GM15510 (cell line): Measurements from ENCODE around the gene DPYD.
A peak's percentile ranks its signal among the peaks of the same experiment; 100 is the strongest.

Experiments used
- POLR2A ChIP-seq: IDR thresholded peaks from 3 replicates; pipeline ENCODE4 v1.6.1; 2011; ENCODE audit warnings: borderline replicate concordance; ENCODE audit not compliant: insufficient read length; ENCODE audit errors: extremely low read depth

DPYD gene

DNA sequence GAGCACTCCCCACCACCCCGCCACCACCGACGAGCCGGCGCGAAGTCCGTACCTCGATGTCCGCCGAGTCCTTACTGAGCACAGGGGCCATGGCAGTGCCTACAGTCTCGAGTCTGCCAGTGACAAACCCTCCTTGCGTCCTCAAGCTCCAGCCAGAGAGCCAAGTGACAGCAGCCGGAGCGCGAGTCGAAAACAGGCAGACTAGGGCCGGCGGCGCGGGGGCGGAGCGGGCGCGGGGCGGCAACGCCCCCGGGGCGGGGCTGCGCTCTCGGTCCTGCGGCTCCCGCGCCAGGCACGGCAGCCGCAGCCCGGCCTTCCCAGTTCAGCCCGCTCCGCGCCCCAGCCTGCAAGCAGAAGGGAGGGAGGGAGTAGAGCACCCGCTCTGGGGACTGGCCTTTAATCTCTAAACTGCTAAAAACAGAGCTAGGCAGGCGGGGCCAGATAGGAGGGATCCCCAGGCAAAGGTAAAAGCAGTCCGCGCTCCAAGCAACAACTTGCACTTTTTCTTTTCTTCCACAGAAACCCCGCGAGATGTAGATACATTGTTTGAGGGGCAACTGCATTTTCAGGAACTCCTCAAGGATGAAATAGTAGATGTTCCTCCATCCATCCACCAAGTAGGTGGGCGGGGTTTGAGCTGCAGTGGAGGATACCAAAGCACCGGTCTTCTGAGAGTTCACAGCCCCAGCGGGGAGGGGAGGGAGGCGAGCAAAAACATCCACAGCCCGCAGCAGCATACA is at the start of gene DPYD:
TSS of gene DPYD (minus strand) at position 203 of the 740 bp plus-strand sequence. CDS start at position 91, 112 bp downstream.
- peak; percentile 66 for TF ChIP-seq POLR2A

DNA sequence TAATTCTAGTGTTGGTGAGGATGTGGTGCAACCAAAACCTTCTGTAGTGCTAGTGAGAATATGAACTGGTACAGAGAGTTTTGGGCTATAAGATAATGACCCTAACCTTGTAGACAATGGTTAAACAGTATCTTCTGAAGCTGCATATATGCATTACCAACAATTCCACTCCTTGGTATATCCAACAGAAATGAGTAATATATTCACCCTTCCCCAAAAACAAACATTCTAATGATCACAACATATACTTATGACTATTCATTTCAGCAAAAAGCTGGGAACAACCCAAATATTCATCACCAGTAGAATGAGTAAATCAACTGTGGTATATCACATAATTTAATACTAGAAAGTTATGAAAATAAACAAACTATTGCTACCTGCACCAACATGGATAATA is 39.6 kb upstream of the DPYD start:
- no peak for TF ChIP-seq POLR2A

DNA sequence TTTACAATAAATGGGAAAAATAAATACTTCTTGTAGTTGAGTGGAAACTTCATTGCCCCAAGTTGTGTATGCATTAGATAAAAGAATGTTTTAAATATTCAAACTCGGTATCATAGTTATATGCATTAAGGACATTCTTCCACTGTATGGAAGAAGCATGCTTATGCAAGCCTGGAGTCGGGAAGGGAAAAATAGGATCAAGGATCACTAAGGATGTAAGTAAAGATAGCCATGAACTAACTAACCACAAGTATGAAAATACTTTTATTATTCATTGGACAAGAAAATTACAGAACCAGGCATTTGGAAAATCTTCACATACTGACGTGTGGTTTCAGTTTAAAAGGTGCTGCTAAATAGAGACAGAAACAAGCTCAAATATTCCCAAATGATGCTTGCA is 26.9 kb upstream of the DPYD start:
- no peak for TF ChIP-seq POLR2A

DNA sequence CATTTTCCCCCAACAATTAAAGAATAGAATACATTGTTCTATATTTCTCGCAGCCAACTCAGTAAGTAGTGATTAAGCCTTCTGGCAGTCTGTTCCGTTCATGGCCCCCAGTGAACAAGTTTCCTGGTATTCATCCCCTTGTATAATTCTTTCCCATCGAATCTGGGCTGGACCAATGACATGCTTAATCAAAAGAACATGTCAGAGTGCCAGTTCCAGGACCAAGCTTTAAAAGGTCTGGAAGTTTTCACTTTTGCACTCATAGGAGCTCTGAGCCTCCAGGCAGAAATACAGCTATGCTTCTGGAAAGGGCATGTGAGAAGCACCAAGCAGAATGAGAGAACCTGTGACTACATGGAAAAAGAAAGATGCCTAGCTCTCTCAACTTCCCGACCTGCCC is 22.5 kb upstream of the DPYD start:
- TF ChIP-seq POLR2A: no peak

DNA sequence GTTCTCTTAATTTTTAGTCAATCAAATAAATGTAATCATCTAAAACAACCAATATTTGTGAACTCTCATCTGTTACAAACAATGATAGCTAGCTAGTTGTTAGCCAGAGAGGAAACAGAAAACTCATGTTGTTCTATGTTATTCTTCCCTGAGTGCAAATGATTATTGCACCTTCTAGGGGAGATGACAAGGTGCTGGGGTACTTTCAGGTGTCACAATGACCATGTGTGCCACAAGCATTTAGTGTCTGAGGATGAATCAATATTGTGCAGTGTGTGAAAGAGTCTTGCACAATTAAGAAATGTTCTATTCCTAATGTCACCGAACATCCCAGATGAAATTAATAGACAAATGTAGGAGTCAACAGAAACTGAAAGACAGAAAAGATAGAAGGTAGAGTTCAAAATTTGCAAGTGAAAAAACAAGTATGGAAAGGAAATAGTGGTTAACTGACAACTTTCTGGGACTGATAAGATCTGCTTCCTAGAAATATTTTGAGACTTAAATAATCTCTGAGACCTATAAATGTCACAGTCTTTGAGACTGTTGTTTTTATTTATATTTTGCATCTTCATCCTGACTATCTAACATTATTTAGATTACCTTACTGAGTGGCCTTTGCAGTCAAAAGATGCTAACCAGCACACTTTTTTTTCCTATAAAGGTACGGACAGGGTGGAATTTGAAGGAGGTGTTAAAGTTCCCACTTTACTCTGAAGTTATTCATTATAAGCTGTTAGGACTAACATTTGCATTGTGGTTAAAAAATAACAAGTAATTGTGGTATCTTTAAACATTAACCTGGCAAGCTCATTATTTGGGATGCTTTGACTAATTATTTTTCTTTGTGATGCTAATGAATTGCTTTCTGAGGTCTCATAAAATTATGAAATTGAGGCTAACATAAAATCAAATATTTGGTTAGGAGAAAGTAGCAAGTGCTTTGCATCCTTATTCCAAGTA is 21.6 kb upstream of the DPYD start:
- TF ChIP-seq POLR2A: no peak

DNA sequence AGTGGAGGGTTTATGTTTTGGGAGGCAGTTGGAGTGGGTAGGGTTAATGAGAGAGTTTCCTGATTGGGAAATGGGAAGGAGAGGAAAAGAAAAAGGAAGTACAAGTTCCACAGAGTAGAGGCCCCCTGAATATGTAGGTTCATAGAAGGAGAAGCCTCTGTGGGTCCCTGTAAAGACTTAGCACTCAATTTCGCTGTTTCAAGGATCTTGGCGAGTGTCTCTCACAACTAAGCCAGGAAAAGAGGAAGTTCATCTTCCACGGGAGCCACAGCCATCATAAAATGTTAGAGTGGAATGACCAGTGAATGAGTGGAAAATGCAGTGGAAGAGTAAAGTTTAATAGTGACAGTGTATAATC is 17.4 kb upstream of the DPYD start:
- no peak for TF ChIP-seq POLR2A

DNA sequence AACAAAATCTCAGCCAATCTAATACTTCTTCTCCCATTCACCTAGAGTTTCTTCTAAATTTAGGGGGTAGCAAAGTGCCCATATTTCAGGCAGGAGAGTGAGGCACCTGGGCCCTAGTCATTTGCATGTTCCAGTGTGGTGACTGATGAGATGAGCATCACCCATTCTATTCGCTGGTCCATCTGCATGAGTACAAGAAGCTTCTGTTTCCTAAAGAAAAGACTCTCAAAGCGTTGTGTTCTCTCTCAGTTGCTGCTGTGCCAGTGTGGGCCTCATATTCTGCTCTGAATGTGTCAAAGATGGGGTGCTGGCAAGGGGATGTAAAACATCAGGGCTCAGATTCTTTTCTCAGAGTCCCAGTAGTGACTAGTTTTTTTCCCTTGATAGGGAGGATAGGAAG is 16.1 kb upstream of the DPYD start:
- no peak for TF ChIP-seq POLR2A

DNA sequence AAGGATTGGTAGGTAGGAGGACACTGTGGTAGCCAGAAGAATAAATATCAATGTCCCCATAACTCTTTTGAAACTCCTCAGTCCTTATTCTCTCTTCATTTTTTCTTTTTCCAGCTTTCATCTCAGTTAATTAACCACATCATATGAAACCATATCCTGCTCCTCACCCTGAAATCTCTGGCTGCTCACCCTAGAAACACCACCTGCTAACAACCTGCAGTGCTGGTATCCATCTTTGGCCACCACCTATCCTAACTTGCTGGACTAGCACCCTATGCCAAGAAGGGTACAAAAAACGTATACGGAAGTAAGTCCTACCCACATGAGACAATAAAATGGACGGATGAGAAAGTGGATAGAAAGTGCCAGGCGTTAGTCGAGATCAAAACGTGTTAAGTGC is 13.7 kb upstream of the DPYD start:
- TF ChIP-seq POLR2A: no peak

DNA sequence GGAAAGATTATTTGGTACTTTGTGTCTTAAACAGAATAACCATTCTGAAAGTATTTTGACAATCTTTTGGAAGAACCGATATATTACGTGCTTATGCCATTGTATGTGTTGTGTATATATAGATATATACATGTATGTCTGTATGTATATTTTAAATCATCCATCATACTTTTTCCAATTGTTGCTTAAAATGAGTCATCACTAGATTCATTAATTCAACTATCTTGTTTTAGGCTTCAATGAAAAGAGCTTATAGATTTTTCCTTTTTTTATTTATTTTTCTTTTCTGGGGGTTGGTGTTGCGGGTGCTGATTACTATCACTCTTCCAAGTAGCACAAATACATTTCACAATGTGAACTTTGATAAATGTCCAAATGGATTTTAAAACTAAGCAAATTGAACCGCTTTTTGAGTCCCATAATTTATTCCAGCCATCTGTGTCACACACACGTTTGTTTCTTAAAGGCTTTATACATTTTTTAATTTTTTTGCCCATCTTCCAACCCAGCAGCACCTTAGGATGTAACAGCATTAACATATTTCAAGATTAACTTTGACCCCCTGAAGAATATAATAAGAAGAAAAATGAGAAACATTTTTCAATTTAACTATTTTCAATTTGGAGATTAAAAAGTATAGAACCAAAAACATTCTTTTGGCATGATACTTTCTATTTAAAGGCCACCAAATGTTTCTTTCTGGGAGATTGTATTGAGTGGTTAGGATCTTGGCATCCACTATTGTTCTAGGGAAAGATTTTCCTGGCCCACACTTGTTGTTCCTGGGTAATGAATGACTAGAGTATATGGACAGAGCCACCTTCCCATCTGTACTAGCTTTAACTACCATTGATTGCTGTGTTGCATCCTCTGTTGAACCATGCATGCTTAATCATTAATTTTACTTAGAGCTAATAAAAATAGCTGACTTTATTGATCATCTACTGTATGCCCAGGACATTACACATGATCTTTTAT is 9.3 kb upstream of the DPYD start:
- no peak for TF ChIP-seq POLR2A

DNA sequence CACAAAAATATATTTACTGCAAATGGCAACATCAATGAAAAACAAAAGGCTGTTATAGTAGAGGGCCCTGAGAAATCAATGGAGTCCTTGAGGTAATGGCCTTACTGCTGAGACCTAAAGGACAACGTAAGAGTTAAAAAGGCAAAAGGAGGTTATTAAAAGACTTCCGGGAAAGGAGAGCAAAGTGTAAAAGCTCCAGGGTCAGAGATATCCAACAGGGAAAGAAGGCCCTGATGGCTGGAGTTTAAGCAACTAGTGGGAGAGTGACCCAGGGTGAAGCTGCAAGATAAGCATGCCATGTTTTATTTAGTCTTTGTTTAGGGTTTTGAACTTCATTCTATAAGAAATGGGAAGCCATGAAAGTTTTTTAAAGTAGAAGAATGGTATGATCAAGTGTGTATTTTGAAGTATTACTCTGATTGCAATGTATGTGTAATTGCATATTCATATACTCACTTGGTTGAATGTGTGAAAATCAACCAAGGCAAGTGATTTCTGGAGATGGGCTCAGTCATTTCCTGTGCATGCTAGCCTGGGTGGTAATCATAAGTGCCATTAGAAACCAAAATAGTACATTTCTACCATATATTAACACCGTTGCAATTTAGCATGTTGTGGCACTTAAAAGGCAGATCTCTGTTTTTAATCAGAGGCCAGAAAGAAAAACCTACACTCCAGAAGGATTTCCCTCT is 5.3 kb upstream of the DPYD start:
- no peak for TF ChIP-seq POLR2A

DNA sequence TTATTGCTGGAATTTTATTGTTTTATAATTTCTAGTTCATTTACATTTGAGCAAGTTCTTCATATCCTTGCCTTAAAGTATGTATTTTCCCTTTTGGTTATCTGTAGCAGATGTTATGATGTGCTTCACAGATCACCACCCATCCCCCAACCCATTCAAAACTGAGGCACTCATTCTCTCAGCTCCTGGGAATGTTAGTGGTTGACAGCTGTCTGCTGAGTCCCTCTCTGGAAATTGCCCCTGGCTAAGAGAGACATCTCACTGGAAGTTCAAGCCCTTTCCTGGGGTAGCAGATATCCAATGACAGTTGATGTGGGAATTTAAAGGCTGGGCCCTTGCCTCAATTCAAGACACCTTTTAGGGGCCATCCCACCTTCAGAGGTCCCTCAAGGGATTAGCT is 4.3 kb upstream of the DPYD start:
- TF ChIP-seq POLR2A: no peak

DNA sequence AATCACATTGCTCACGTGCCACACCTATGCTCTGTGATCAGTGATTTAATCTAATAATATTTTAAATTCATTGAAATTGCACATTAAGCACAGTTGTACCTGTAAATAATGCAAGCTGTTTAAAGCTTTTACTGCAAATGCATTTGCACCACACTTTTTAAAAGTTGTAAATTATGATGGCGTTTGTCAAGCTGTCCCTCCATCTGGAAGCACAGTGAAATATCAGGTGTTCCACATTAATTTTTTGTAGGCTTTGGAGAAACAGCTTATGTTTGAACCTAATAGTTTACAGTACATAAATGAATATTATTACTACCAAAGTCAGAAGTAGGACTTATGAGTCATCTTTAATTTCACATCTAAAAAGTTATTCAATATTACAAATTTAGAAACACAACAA is 3.0 kb upstream of the DPYD start:
- no peak for TF ChIP-seq POLR2A

DNA sequence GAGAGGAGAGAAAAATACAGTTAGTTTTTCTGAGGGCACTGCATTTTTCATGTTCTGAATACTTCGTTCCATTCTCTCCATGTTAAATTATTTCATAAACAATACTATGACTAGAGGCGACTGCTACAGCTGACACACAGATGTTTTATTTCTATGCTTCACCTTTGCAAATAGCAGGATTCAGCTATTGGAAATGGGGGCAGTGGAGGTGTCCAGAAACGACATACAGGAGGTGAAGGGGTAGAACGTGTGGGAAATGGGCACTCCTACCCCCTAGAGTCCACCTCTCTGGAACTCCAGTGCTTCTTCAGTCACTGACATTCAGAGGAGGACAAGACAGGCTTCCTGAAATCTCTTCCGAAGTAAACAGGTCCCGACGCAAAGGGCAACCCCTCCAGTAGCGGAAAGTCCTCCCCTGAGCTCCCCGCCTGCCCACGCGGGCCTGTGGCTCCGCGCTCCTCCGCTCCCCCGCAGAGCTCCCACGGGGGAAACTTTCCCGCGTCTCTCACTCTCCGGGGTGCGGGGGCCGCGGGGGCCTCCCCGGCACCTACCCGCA is 480 bp downstream of the DPYD start:
- TF ChIP-seq POLR2A: no peak

DNA sequence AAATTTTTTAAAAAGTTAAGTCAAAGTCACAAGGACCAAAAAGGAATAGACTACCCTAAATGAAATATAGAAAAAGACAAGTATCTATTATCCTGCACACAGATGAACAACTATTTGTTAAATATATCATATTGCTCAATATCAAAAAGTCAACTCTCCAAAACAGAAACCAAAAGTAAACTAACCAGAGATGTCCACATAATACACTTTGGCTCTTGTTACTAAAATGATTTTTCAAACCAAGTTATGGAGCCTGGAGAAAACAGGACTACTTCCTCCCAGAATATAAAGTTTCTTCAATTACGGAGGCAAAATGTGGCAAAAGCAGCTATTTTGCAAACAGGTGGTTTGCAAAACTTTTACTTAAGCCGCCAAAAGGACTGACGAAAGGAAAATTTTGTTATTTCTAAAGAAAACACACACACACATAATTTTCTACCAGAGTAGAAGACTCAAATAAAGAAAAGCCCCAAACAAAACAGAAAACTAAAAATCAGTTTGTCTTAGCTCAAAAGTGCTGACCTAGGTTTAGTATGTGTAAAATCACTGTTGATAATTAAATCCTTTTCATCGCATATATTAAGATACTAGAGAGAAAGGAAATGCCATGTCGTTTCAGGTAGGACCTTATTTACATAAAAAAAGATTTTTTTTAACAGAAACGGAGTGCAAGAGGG is 1.1 kb downstream of the DPYD start:
- no peak for TF ChIP-seq POLR2A

DNA sequence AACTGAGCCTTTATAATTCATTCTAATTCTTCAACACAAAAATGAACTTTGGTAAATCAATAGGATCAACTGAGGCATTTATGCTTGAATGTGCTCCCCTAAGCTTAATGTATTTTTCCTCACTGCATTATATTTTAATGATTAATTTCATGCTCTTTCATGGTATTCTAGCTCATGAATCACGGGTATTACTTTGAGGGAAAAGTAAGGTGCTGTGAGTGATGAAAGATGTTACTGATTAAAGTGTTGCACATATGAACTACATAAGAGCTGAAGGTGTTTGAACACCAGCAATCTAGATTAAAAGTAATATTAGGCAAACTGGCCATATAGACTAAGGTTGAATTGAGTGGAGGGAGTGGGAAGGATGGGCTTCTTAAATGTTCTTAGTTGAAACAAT is 1.9 kb downstream of the DPYD start:
- no peak for TF ChIP-seq POLR2A
